Measurements from ENCODE around the gene GPBAR1.
"Not testable (repeated sequence)": the region's sequence is repeated elsewhere in the genome, so short reads cannot be mapped to it uniquely, and the experiment has no call there.

Gene GPBAR1

GRCh38 chr2:218269900-218270720 is 9.3 kb downstream of the GPBAR1 start, which contains the start of the genes AAMP and PNKD:
Gene AAMP, minus strand, starts transcription at chr2:218270137. Its CDS starts 51 bp downstream, at chr2:218270086.
Gene PNKD, plus strand, starts transcription at chr2:218270519. Its CDS starts 17 bp downstream, at chr2:218270536.
- DNase-seq, result peak; percentile 99

DNA sequence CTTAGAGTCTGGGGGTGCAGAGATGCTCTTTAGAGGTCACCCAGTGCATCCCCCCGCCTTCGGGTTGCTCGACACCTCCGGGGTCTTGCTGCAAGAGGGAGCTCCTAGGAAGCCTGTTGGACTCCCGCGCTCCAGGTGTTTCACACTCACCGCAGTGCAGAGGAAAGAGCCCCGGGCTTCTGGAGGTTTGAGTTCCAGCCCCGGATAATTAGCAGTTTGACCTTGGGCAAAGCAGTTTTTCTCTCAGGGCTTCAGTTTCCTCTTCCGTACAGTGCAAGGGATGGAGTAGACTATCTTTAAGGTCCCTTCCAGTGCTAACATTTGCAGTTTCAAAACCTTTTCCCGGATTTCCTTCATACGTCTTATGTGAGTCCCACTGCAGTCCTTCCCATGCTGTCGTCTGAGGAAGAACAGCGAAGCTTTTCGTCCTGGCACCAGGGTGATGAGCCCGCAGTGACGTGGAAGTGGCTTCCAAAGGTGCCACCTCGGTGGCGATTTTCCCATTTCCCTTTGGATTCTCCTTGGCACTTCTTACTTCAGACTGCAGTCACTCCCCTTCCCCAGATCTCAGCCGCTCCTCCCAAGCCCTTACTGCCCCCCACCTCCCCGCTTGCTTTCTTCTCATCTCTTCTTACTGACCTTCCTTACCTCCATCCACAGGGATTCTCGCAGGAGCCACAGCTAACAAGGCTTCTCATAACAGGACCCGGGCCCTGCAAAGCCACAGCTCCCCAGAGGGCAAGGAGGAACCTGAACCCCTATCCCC is 10.1 kb downstream of the GPBAR1 start:
- DNase-seq, result no peak

- no peak for DNase-seq
Observed at GRCh38 chr2:218271487-218271797, 10.6 kb downstream of the GPBAR1 start.

GRCh38 chr2:218271865-218272530 is 11.2 kb downstream of the GPBAR1 start:
- no peak for DNase-seq

DNA sequence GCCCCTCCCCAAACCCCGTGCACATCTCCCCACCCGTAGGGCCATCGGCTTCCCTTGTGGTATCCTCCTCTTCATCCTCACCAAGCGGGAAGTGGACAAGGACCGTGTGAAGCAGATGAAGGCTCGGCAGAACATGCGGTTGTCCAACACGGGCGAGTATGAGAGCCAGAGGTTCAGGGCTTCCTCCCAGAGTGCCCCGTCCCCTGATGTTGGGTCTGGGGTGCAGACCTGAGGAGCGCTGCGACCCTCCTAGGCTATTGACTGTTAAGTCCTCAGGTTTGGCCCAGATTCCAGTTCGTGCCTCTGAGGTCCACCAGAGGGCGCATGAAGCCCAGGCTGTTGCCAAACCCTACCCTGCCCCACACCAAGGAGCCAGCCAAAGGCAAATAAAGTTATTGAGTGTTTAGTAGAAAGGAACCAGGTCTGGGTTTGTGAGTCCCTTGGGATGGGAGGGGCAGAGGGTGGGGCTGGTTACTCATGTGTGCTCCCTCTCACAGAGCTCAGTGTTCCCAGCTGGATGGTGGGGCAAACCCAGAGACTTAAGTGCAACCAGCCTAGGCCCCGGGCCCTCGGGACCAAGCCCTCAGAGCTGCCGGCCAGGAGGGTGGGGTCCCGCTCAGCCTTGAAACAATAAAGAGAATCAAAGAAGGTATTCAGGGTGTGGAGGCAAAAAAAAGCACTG is 11.9 kb downstream of the GPBAR1 start:
- peak; percentile 93 for DNase-seq

- DNase-seq, result not testable (repeated sequence)
Observed at GRCh38 chr2:218273214-218273907, 12.5 kb downstream of the GPBAR1 start.

GRCh38 chr2:218273908-218274249 is 13.1 kb downstream of the GPBAR1 start:
- no peak for DNase-seq

DNA sequence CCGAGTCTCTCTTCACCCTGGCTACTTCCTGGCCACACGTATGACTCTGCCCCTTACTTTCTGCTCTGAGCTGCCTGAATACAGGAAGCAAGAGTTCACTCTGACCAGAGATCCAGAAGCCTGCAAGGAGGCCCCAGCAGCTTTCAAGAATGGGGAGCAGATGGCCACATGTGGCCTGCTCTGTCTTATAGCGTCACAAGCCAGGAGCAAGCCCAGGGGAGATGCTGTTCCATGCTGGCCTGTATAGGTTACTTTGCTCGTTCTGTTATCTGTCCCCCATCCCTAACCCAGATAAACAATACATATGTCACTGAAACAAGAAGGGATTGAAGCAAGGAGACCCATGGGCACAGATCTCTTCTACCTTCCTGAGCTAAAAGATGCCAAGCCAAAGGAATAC is 13.8 kb downstream of the GPBAR1 start:
- DNase-seq, result no peak

GRCh38 chr2:218275371-218276072 is 14.7 kb downstream of the GPBAR1 start:
- DNase-seq, result no peak

- no peak for DNase-seq
Observed at GRCh38 chr2:218276986-218277755, 16.4 kb downstream of the GPBAR1 start.

DNA sequence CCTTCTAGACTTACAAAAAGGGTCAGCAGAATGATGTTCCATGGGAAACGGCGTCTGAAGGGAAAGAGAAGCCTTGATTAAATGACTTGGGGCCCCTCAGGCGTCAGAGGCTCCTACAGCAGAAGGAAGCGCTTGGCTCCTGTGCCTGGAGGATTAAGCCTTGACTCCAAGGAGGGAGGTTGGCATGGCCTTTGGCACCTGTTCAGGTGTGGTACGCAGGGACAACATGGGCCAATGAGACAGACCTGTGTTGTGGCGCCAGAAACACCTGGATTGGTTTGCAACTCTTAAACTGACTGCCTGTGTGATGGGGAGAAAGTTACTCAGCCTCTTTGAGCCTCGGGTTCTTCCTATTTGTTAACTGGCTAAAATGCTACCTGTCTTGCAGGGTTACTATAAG is 17.1 kb downstream of the GPBAR1 start:
- no peak for DNase-seq

- DNase-seq, result no peak
Observed at GRCh38 chr2:218278531-218279360, 17.9 kb downstream of the GPBAR1 start.

- no peak for DNase-seq
Observed at GRCh38 chr2:218280260-218280870, 19.6 kb downstream of the GPBAR1 start.

DNA sequence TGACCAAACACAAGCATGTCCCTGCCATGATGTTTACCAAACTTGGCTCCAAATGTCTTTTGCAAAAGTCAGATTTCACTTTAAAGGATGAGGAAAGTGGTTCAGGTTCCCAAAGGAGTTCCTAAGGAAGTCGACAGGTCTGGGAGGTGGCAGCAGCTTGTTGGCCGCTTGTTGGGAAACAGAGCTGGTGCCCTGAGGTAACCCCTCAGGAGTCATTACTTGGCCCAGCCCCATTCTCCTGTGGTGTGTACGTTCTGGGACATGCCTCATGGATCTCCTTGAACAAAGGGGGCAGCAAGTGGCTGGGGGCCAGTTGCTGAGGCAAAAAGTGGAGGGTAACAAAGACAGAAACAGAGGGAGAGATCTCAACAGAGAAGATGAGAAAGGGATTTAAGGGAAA is 20.6 kb downstream of the GPBAR1 start:
- no peak for DNase-seq

DNA sequence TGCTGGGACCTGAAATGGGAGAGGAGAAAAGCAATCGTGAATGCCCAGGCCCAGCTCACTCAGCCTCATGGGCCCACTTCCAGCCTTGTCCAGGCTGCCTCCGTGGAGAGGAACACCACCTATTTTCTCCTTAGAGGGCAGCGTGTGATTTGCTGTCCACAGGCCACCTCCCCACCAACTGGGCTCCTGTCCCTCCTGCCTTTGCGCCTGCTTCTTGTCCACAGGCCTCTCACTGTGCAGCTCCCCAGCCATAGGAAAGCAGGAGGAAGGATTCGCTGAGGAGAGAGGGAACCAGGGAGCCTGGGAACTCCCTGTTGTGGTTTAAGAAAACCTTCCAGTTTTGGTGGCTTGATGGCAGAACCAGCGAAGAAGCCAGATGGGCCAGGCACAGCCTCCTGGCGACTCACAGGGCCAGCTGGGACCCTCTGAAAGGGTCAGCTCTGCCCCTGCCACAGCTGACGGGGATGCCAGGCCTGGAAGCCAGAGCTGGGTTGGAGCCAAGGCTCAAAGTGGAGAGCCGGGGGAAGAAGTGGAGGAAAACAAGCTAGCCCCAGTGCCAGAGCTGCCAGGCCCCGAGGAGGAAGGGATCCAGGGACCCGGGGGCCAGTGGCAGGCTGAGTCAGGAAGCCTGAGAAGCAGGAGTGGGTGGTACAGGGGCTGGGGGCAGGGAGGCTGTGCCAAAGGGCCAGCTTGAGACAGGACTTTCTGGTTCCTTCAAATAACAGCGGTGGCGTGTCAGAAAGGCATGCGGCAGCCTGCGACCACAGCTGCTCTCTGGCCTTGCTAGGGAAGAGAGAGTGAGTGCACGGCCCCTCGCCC is 21.6 kb downstream of the GPBAR1 start:
- peak; percentile 40 for DNase-seq

- DNase-seq, result peak; percentile 51
Observed at GRCh38 chr2:218284106-218284811, 23.4 kb downstream of the GPBAR1 start.

GRCh38 chr2:218285604-218286003 is 24.8 kb downstream of the GPBAR1 start:
- no peak for DNase-seq

Data from fibroblast of skin of back (primary cell).